ENCODE data around the gene FOLR2.
"Not testable (repeated sequence)": the region's sequence is repeated elsewhere in the genome, so short reads cannot be mapped to it uniquely, and the experiment has no call there.

The FOLR2 gene

GRCh38 chr11:72242141-72242540 is 25.5 kb downstream of the FOLR2 start:
- no peak for DNase-seq (ENCODE audit: low spot score)

GRCh38 chr11:72243173-72244059 is 26.8 kb downstream of the FOLR2 start:
- no peak for DNase-seq (ENCODE audit: low spot score)

- DNase-seq (ENCODE audit: low spot score): no peak
Observed at GRCh38 chr11:72244060-72244360, 27.4 kb downstream of the FOLR2 start, which contains the start of gene PHOX2A. Gene PHOX2A (minus strand): TSS chr11:72244176. CDS start chr11:72244004, 172 bp downstream.

GRCh38 chr11:72244361-72245262 is 28.0 kb downstream of the FOLR2 start:
- DNase-seq (ENCODE audit: low spot score): no peak

- DNase-seq (ENCODE audit: low spot score): no peak
Observed at GRCh38 chr11:72245263-72245816, 28.7 kb downstream of the FOLR2 start.

GRCh38 chr11:72247584-72247983 is 31.0 kb downstream of the FOLR2 start:
- no peak for DNase-seq (ENCODE audit: low spot score)

GRCh38 chr11:72249961-72250360 is 33.4 kb downstream of the FOLR2 start:
- no peak for DNase-seq (ENCODE audit: low spot score)

GRCh38 chr11:72250661-72251464 is 34.3 kb downstream of the FOLR2 start:
- DNase-seq (ENCODE audit: low spot score): no peak

- DNase-seq (ENCODE audit: low spot score): no peak
Observed at GRCh38 chr11:72251614-72252013, 35.0 kb downstream of the FOLR2 start.

- no peak for DNase-seq (ENCODE audit: low spot score)
Observed at GRCh38 chr11:72253392-72253791, 36.8 kb downstream of the FOLR2 start.

GRCh38 chr11:72254299-72254993 is 37.9 kb downstream of the FOLR2 start:
- no peak for DNase-seq (ENCODE audit: low spot score)

GRCh38 chr11:72257570-72257969 is 41.0 kb downstream of the FOLR2 start:
- no peak for DNase-seq (ENCODE audit: low spot score)

GRCh38 chr11:72259490-72259889 is 42.9 kb downstream of the FOLR2 start:
- DNase-seq (ENCODE audit: low spot score): no peak

GRCh38 chr11:72260574-72260973 is 44.0 kb downstream of the FOLR2 start:
- DNase-seq (ENCODE audit: low spot score): no peak

- DNase-seq (ENCODE audit: low spot score): no peak
Observed at GRCh38 chr11:72263361-72263760, 46.8 kb downstream of the FOLR2 start.

GRCh38 chr11:72265951-72266350 is 49.4 kb downstream of the FOLR2 start:
- DNase-seq (ENCODE audit: low spot score): no peak

GRCh38 chr11:72266960-72267359 is 50.4 kb downstream of the FOLR2 start:
- not testable (repeated sequence) for DNase-seq (ENCODE audit: low spot score)

GRCh38 chr11:72267956-72268617 is 51.5 kb downstream of the FOLR2 start:
- DNase-seq (ENCODE audit: low spot score): no peak
